Measurements from ENCODE around the gene HNRNPL.
"Not testable (repeated sequence)": the region's sequence is repeated elsewhere in the genome, so short reads cannot be mapped to it uniquely, and the experiment has no call there.

Gene HNRNPL

GRCh38 chr19:38849860-38850435 is at the start of gene HNRNPL:
Gene HNRNPL (minus strand): TSS chr19:38849986. CDS start chr19:38849966, 20 bp downstream.
- DNase-seq: peak; percentile 100

GRCh38 chr19:38898788-38899446 is 49.1 kb upstream of the HNRNPL start:
- no peak for DNase-seq

GRCh38 chr19:38894968-38895367 is 45.2 kb upstream of the HNRNPL start:
- no peak for DNase-seq

- DNase-seq: no peak
Measured at GRCh38 chr19:38893341-38893771, 43.6 kb upstream of the HNRNPL start.

GRCh38 chr19:38892841-38893240 is 43.1 kb upstream of the HNRNPL start:
- DNase-seq: no peak

- no peak for DNase-seq
Measured at GRCh38 chr19:38891771-38892170, 42.0 kb upstream of the HNRNPL start.

- no peak for DNase-seq
Measured at GRCh38 chr19:38890686-38891085, 40.9 kb upstream of the HNRNPL start.

- no peak for DNase-seq
Measured at GRCh38 chr19:38889803-38890202, 40.0 kb upstream of the HNRNPL start.

- no peak for DNase-seq
Measured at GRCh38 chr19:38888876-38889275, 39.1 kb upstream of the HNRNPL start.

GRCh38 chr19:38884691-38885090 is 34.9 kb upstream of the HNRNPL start:
- not testable (repeated sequence) for DNase-seq

- no peak for DNase-seq
Measured at GRCh38 chr19:38883286-38883685, 33.5 kb upstream of the HNRNPL start.

GRCh38 chr19:38880882-38881609 is 31.3 kb upstream of the HNRNPL start:
- DNase-seq: no peak

GRCh38 chr19:38880076-38880881 is 30.5 kb upstream of the HNRNPL start:
- DNase-seq: no peak

GRCh38 chr19:38879400-38879751 is 29.6 kb upstream of the HNRNPL start:
- no peak for DNase-seq

GRCh38 chr19:38878575-38879399 is 29.0 kb upstream of the HNRNPL start:
- no peak for DNase-seq

- peak; percentile 79 for DNase-seq
Measured at GRCh38 chr19:38877781-38878574, 28.2 kb upstream of the HNRNPL start, which contains the start of gene RINL. Gene RINL (minus strand): TSS chr19:38878275. CDS start chr19:38876742, 1,533 bp downstream.

- DNase-seq: no peak
Measured at GRCh38 chr19:38875656-38876395, 26.0 kb upstream of the HNRNPL start.

GRCh38 chr19:38873400-38873799 is 23.6 kb upstream of the HNRNPL start:
- DNase-seq: not testable (repeated sequence)

- DNase-seq: no peak
Measured at GRCh38 chr19:38870612-38871011, 20.8 kb upstream of the HNRNPL start.

- DNase-seq: no peak
Measured at GRCh38 chr19:38869836-38870607, 20.2 kb upstream of the HNRNPL start.
